B cell (primary cell): ENCODE data around the gene ANKRD23. TPM values are rescaled to one million over a fixed set of nuclear protein-coding genes. Genes with fewer than 3 reads are reported as not detected.

ENCODE experiments used
- ATAC-seq: fragments of 200-7000 bp; cut with Tn5 transposase; one replicate; pipeline ENCODE4 v1.10.0; 2021; ENCODE audit warnings: low read depth, mild to moderate bottlenecking, moderate number of reproducible peaks, moderate library complexity
- CTCF ChIA-PET: fragments of 350-600 bp; sonication (Branson Sonifier 250); formaldehyde crosslinking; loops from one replicate; lab custom pipeline; 2021; ENCODE audit warnings: antibody characterized with exemption, inconsistent platforms; lab: Charles Lee
- POLR2A ChIA-PET: fragments of 350-600 bp; sonication (Branson Sonifier 250); formaldehyde crosslinking; loops from one replicate; lab custom pipeline; 2021; ENCODE audit warnings: antibody characterized with exemption; lab: Charles Lee
- DNase-seq: peaks from one replicate; pipeline ENCODE4 v3.0.0; 2013
- H2AFZ ChIP-seq: 2 replicates; pipeline ENCODE4 v1.6.1; 2012; ENCODE audit warnings: mild to moderate bottlenecking, low read depth, low read length; ENCODE audit not compliant: insufficient read depth, poor library complexity, severe bottlenecking
- H3K27ac ChIP-seq, 2 donors: 1 replicate in 1 of 2; 2 replicates in 1 of 2; pipeline ENCODE4 v1.5.1; 2012 to 2013; ENCODE audit warnings: low read length in 2 of 2, mild to moderate bottlenecking in 2 of 2, moderate library complexity in 1 of 2
- H3K27me3 ChIP-seq, 4 experiments: fragments of 200-600 bp in 1 of 4; sonication (generic) in 1 of 4; replicated peaks in 1 of 4; 1 replicate in 2 of 4; 2 replicates in 2 of 4; pipeline versions ENCODE4 v1.6.1 to v1.7.0; 2013 to 2016; ENCODE audit warnings: low read length in 3 of 4, mild to moderate bottlenecking in 2 of 4, mixed read lengths in 1 of 4, moderate library complexity in 1 of 4; ENCODE audit not compliant: insufficient read depth in 4 of 4, control insufficient read depth in 3 of 4; ENCODE audit errors: control extremely low read depth in 1 of 4
- H3K36me3 ChIP-seq, 2 experiments: replicated peaks in 1 of 2; 1 replicate in 1 of 2; 2 replicates in 1 of 2; pipeline versions ENCODE4 v1.6.1 to v1.7.1; 2013; ENCODE audit warnings: low read length in 1 of 2; ENCODE audit not compliant: insufficient read depth in 2 of 2, control insufficient read depth in 1 of 2; ENCODE audit errors: control extremely low read depth in 1 of 2, extremely low read depth in 1 of 2
- H3K4me1 ChIP-seq, 2 donors: fragments of 200-600 bp in 1 of 2; sonication (generic) in 1 of 2; 1 replicate in 1 of 2; 2 replicates in 1 of 2; pipeline versions ENCODE4 v1.5.1 to v1.6.1; 2013 to 2017; ENCODE audit warnings: low read length in 2 of 2; ENCODE audit not compliant: control insufficient read depth in 2 of 2, insufficient read depth in 2 of 2
- H3K4me2 ChIP-seq: replicated peaks from 2 replicates; pipeline ENCODE3; 2012; ENCODE audit warnings: mild to moderate bottlenecking, low read depth, low read length; ENCODE audit not compliant: poor library complexity, severe bottlenecking
- H3K4me3 ChIP-seq, 5 experiments: fragments of 200-600 bp in 1 of 5; sonication (generic) in 1 of 5; 1 replicate in 3 of 5; 2 replicates in 2 of 5; pipeline versions ENCODE4 v1.5.1 to v1.7.0; 2011 to 2016; ENCODE audit warnings: low read length in 4 of 5, mild to moderate bottlenecking in 4 of 5, low read depth in 2 of 5, control low read depth in 1 of 5, moderate library complexity in 1 of 5; ENCODE audit not compliant: insufficient read depth in 1 of 5; ENCODE audit errors: control extremely low read depth in 1 of 5, extremely low read depth in 1 of 5
- H3K79me2 ChIP-seq: fragments of 200-600 bp; sonication (generic); one replicate; pipeline ENCODE4 v1.6.0; 2016; ENCODE audit warnings: low read length; ENCODE audit not compliant: control insufficient read depth, insufficient read depth
- H3K9ac ChIP-seq: fragments of 200-600 bp; sonication (generic); 2 replicates; pipeline ENCODE4 v1.6.1; 2017; ENCODE audit warnings: mild to moderate bottlenecking, low read length, moderate library complexity
- H3K9me3 ChIP-seq, 3 donors: one replicate each; pipeline versions ENCODE4 v1.6.1 to v1.7.1; 2013; ENCODE audit warnings: low read length in 2 of 3; ENCODE audit not compliant: control insufficient read depth in 2 of 3, insufficient read depth in 1 of 3; ENCODE audit errors: control extremely low read depth in 1 of 3
- H4K20me1 ChIP-seq: 2 replicates; pipeline ENCODE4 v1.6.0; 2012; ENCODE audit warnings: mild to moderate bottlenecking, low read length; ENCODE audit not compliant: insufficient read depth, control insufficient read depth, poor library complexity, severe bottlenecking
- H3K27ac Mint-ChIP-seq: one replicate; pipeline ENCODE4 v1.8.0; 2021; ENCODE audit warnings: mixed read lengths
- H3K27me3 Mint-ChIP-seq: one replicate; pipeline ENCODE4 v1.8.0; 2021; ENCODE audit warnings: mixed read lengths
- H3K4me1 Mint-ChIP-seq: one replicate; pipeline ENCODE4 v1.8.0; 2021; ENCODE audit warnings: mixed read lengths
- H3K4me3 Mint-ChIP-seq: one replicate; pipeline ENCODE4 v1.8.0; 2021; ENCODE audit warnings: mixed read lengths
- H3K9me3 Mint-ChIP-seq: one replicate; pipeline ENCODE4 v1.8.0; 2022; ENCODE audit warnings: mixed read lengths; ENCODE audit not compliant: insufficient read depth
- CTCF ChIP-seq: fragments of 200-600 bp; IDR thresholded peaks from one replicate; pipeline ENCODE4 v1.8.0; 2022; ENCODE audit warnings: antibody characterized with exemption, mild to moderate bottlenecking
- EZH2 ChIP-seq: IDR thresholded peaks from 2 replicates; pipeline ENCODE4 v1.6.1; 2012; ENCODE audit warnings: borderline replicate concordance, low read depth, mild to moderate bottlenecking, moderate library complexity, low read length; ENCODE audit not compliant: insufficient read depth, poor library complexity, severe bottlenecking
- WGBS: methylation state at CpG from one replicate; pipeline ENCODE4 v1.1.5; 2013; ENCODE audit warnings: missing lambda C conversion rate; ENCODE audit not compliant: insufficient coverage; 5-methylcytosine and 5-hydroxymethylcytosine counted together
- intact Hi-C: fragments of 100-400 bp; cut with micrococcal nuclease; formaldehyde crosslinking; loops from one replicate; pipeline ENCODE4 v1.10.0; 2022
- polyA plus RNA-seq: library from polyadenylated mRNA; depleted of rRNA; stranded (reverse); fragments of >200 nt; gene quantifications from 2 replicates; pipeline ENCODE4 v1.2.3, GENCODE V29; 2012
- total RNA-seq, 2 donors: library from RNA; stranded (reverse); fragments of 120-200 nt in 1 of 2; gene quantifications; 1 replicate in 1 of 2; 2 replicates in 1 of 2; pipeline versions ENCODE4 v1.2.3 to v1.2.4, GENCODE V29; 2013 to 2022

Gene ANKRD23
- total and polyA plus RNA-seq, 2 donors (not counting 1 experiment from before 2014, with no cell fraction given): 8.8 to 11.3 TPM

DNA sequence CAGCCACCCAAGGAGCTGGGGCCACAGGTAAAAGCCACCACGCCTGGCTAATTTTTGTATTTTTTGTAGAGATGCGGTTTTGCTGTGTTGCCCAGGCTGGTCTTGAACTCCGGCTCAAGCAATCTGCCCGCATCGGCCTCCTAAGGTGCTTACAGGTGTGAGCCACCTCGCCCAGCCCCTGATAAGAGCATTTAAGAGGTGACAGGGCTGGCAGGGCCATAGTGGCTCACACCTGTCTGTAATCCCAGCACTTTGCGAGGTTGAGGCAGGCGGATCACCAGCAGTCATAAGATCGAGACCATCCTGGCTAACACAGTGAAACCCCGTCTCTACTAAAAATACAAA, 36.7 kb downstream of the ANKRD23 start:
- TF ChIP-seq EZH2 (no peak), CTCF (no peak)
- 49% methylated on average over 5 of the region's 10 CpGs for WGBS
- H3K4me2 ChIP-seq: peak overlapping the region; percentile 69
- peak overlapping the region; percentile 86 for H3K4me3 Mint-ChIP-seq
- no peaks in the 10 kb centered on the region for H3K9me3 Mint-ChIP-seq
- H3K9ac ChIP-seq: peak overlapping the region; percentile 55
- peaks cover 24% of the 10 kb centered on the region for H3K4me1 Mint-ChIP-seq
- H3K4me1 ChIP-seq: peaks cover 21 to 31% of the 10 kb centered on the region in 2 donors
- H3K79me2 ChIP-seq: no peaks in the 10 kb centered on the region
- H3K4me3 ChIP-seq: peak overlapping the region in 4 of 5 experiments; percentile 14 to 47 (median 35)
- intact Hi-C loops: no loop called here
- ATAC-seq: peak; percentile 15
- peak overlapping the region; percentile 76 for H2AFZ ChIP-seq
- no peaks in the 10 kb centered on the region for H4K20me1 ChIP-seq
- no peak for DNase-seq
- POLR2A ChIA-PET: interaction anchor here (0.6 to 1.5 kb wide), 4 partner anchors 9 to 144 kb away, joined by 3 to 9 read pairs (median 5); partner anchors contain the start of genes ANKRD39 and CNNM3
- H3K36me3 ChIP-seq: peaks cover 0 to 34% of the 10 kb centered on the region in 2 experiments
- H3K27ac ChIP-seq: peak overlapping the region; percentile 73 to 76
- peaks cover 0 to 3% (median 0%) of the 10 kb centered on the region in 3 donors for H3K9me3 ChIP-seq
- H3K27ac Mint-ChIP-seq: peak overlapping the region; percentile 97
- H3K27me3 ChIP-seq: no peaks in the 10 kb centered on the region
- H3K27me3 Mint-ChIP-seq: no peaks in the 10 kb centered on the region
- CTCF ChIA-PET: interaction anchor here (1.4 to 2.3 kb wide), 2 partner anchors 9 to 51 kb away, joined by 3 to 16 read pairs; partner anchors contain the start of genes ANKRD39 and CNNM3

DNA sequence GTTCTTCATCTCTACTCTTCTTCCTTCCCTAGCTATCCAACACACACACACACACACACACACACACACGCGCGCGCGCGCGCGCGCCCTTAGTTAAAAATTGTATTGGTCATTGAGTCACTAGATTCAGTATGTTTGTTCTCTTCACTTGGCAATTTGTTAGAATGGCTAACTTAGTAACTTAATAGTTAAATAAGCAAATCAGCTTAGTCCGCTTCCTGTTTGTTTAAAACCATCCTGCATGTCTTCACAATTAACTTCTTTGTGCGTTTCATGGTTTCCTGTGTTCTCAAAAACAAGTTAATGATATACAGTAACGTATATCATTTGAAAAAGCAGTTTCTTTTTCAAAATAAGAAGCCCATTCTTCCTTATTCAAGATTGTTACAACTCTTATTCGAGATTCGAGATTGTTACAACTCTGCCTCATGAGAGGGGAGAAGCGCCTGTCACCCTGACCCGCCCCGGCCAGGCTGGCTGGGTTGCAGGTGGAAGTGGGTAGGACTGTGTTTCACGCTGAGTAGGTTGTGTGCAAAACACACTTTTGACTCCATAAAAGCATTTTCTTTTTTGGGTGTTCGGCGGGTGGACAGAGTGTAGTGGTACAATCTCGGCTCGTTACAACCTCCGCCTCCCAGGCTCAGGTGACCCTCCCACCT, 37.2 kb downstream of the ANKRD23 start:
- peak; percentile 87 for ATAC-seq
- ChIA-PET CTCF (interaction anchor here (1.0 to 2.3 kb wide), 4 partner anchors 9 to 51 kb away, joined by 3 to 16 read pairs (median 4); partner anchors contain the start of genes ANKRD39 and CNNM3), POLR2A (interaction anchor here (0.6 to 1.5 kb wide), 6 partner anchors 8 to 143 kb away, joined by 3 to 9 read pairs (median 6); partner anchors contain the start of genes ANKRD39 and CNNM3)
- H2AFZ ChIP-seq: peak overlapping the region; percentile 76
- H3K27me3 ChIP-seq: no peaks in the 10 kb centered on the region
- Mint-ChIP-seq H3K9me3 (no peaks in the 10 kb centered on the region), H3K4me1 (peaks cover 22% of the 10 kb centered on the region), H3K4me3 (peak overlapping the region; percentile 86), H3K27ac (peak overlapping the region; percentile 97), H3K27me3 (no peaks in the 10 kb centered on the region)
- H3K79me2 ChIP-seq: no peaks in the 10 kb centered on the region
- peaks cover 0 to 3% (median 0%) of the 10 kb centered on the region in 3 donors for H3K9me3 ChIP-seq
- intact Hi-C loops: loop anchor here (1.0 kb wide), 1 partner anchor 10 kb away; the partner anchor contains the start of gene CNNM3
- 0% methylated on average over 1 of the region's 23 CpGs for WGBS
- peaks cover 26 to 36% of the 10 kb centered on the region in 2 donors for H3K4me1 ChIP-seq
- peaks cover 0 to 39% of the 10 kb centered on the region in 2 experiments for H3K36me3 ChIP-seq
- H3K4me2 ChIP-seq: peak overlapping the region; percentile 69
- DNase-seq: peak; percentile 71
- no peak for TF ChIP-seq EZH2
- no peak for TF ChIP-seq CTCF
- H4K20me1 ChIP-seq: no peaks in the 10 kb centered on the region
- H3K4me3 ChIP-seq: peak overlapping the region in 4 of 5 experiments; percentile 14 to 47 (median 35)
- H3K9ac ChIP-seq: peak overlapping the region; percentile 55
- peak overlapping the region; percentile 73 to 76 for H3K27ac ChIP-seq
